HepG2 (cell line): ENCODE measurements around the gene CDK11B. TPM values are rescaled to one million over a fixed set of nuclear protein-coding genes. Genes with fewer than 3 reads are reported as not detected.

Source experiments
- CREB1 ChIP-seq, 2 experiments: fragments of 450-650 bp in 1 of 2; IDR thresholded peaks; 2 replicates each; pipeline ENCODE4 v1.6.1; 2016 to 2017; ENCODE audit warnings: control low read depth in 1 of 2, mild to moderate bottlenecking in 1 of 2, missing compliant biosample characterization in 1 of 2, missing genetic modification characterization in 1 of 2
- HNF1A ChIP-seq, 2 experiments: sonication (generic) in 1 of 2; formaldehyde crosslinking in 1 of 2; IDR thresholded peaks; 2 replicates each; pipeline versions ENCODE4 v1.4.0 to v1.6.1; 2016 to 2020; ENCODE audit warnings: borderline replicate concordance in 1 of 2, low read depth in 1 of 2, mild to moderate bottlenecking in 1 of 2, missing genetic modification reagents in 1 of 2
- KDM1A ChIP-seq: IDR thresholded peaks from 2 replicates; pipeline ENCODE4 v1.6.1; 2016; ENCODE audit warnings: missing compliant biosample characterization
- KDM2A ChIP-seq: sonication (generic); formaldehyde crosslinking; IDR thresholded peaks from 2 replicates; pipeline ENCODE4 v1.4.0; 2020; ENCODE audit warnings: low read depth, missing genetic modification reagents, borderline replicate concordance
- KIAA2018 ChIP-seq: sonication (generic); formaldehyde crosslinking; IDR thresholded peaks from 2 replicates; pipeline ENCODE4 v1.5.0; 2020; ENCODE audit warnings: mild to moderate bottlenecking, missing genetic modification reagents, borderline replicate concordance
- MXD1 ChIP-seq: sonication (generic); formaldehyde crosslinking; IDR thresholded peaks from 2 replicates; pipeline ENCODE4 v1.4.0; 2020; ENCODE audit warnings: mild to moderate bottlenecking, missing genetic modification reagents
- NKX3-1 ChIP-seq: sonication (generic); formaldehyde crosslinking; IDR thresholded peaks from 2 replicates; pipeline ENCODE4 v1.5.0; 2020; ENCODE audit warnings: missing genetic modification reagents
- PATZ1 ChIP-seq: sonication (generic); formaldehyde crosslinking; IDR thresholded peaks from 2 replicates; pipeline ENCODE4 v1.4.0; 2020; ENCODE audit warnings: missing genetic modification reagents
- SIN3A ChIP-seq: IDR thresholded peaks from 2 replicates; pipeline ENCODE4 v1.6.1; 2011; ENCODE audit warnings: low read depth, mild to moderate bottlenecking, control low read depth, low read length, borderline replicate concordance
- TCF12 ChIP-seq, 2 experiments: fragments of 450-650 bp in 1 of 2; sonication (generic) in 1 of 2; formaldehyde crosslinking in 1 of 2; IDR thresholded peaks; 2 replicates each; pipeline versions ENCODE4 v1.6.1 to v1.8.0; 2017 to 2022; ENCODE audit warnings: antibody characterized with exemption in 1 of 2, mild to moderate bottlenecking in 1 of 2, missing genetic modification reagents in 1 of 2, moderate library complexity in 1 of 2
- polyA plus RNA-seq, 8 experiments: library from polyadenylated mRNA; depleted of rRNA in 3 of 8; stranded (reverse) in 7 of 8; unstranded in 1 of 8; fragments of >200 nt; fragmentation: Illumina TruSeq in 4 of 8; extraction: Trizol in 4 of 8; gene quantifications; 2 replicates each; pipeline versions ENCODE4 v1.2.1 to v1.2.3, GENCODE V29; 2011 to 2016; ENCODE audit warnings: low read depth in 4 of 8, missing spikeins in 1 of 8, mixed read lengths in 1 of 8; ENCODE audit not compliant: insufficient read depth in 1 of 8
- total RNA-seq, 5 experiments: library from RNA; depleted of rRNA; stranded (reverse); fragments of >200 nt; fragmentation: Illumina TruSeq; extraction: Trizol; gene quantifications; 2 replicates each; pipeline ENCODE4 v1.2.3, GENCODE V29; 2016; ENCODE audit warnings: low read depth in 1 of 5

Gene CDK11B
- total and polyA plus RNA-seq, 2 of the 13 experiments (the other 11 are each of a cell fraction or from before 2014, with no cell fraction given) = 3.6 to 15.1 TPM

GRCh38 chr1:1615256-1616044, 43.4 kb downstream of the CDK11B start, which contains the start of gene MIB2 (continued):
- no peak for TF ChIP-seq HNF1A (IDR thresholded peaks at IDR 0.05; ENCODE audit: low read depth)
- peak; percentile 80 for TF ChIP-seq HNF1A (CRISPR knock-in tag; IDR thresholded peaks at IDR 0.05; ENCODE audit: borderline replicate concordance)
- no peak for TF ChIP-seq TCF12 (IDR thresholded peaks at IDR 0.05)
- peak; percentile 24; the same call in 1 of the 2 replicates for TF ChIP-seq TCF12 (CRISPR knock-in tag; IDR thresholded peaks at IDR 0.05)
- TF ChIP-seq SIN3A = peak; percentile 90; the same call in 1 of the 2 replicates
- peak; percentile 77 for TF ChIP-seq KDM2A (CRISPR knock-in tag)
- TF ChIP-seq CREB1 (IDR thresholded peaks at IDR 0.05) = peak; percentile 98
- peak; percentile 93 for TF ChIP-seq CREB1 (CRISPR knock-in tag; IDR thresholded peaks at IDR 0.05)
- TF ChIP-seq KDM1A = no peak
- no peak for TF ChIP-seq KIAA2018 (CRISPR knock-in tag)
- peak; percentile 95 for TF ChIP-seq PATZ1 (CRISPR knock-in tag)
- 0 out of 2 replicates have a peak, but pooled peaks have one; percentile 54 for TF ChIP-seq MXD1
- peak; percentile 68; the same call in 1 of the 2 replicates for TF ChIP-seq NKX3-1 (CRISPR knock-in tag)
